Panc1 (cell line): ENCODE data around the gene FAM216B. TPM values are rescaled to one million over a fixed set of nuclear protein-coding genes. Genes with fewer than 3 reads are reported as not detected.

Source experiments
- ATAC-seq: fragments of 200-7000 bp; cut with Tn5 transposase; 2 replicates; pipeline ENCODE4 v1.9.1; 2020; ENCODE audit warnings: mild to moderate bottlenecking, moderate library complexity
- BruUV-seq: library from RNA; stranded (reverse); fragments of 400-500 nt; replicated peaks from 2 replicates; lab custom pipeline; 2021; lab: Mats Ljungman, UMichigan
- CTCF ChIA-PET: fragments of 300-600 bp; sonication (Branson Sonifier 250); formaldehyde crosslinking; loops from one replicate; lab custom pipeline; 2022; ENCODE audit warnings: antibody characterized with exemption; lab: Charles Lee
- POLR2A ChIA-PET: fragments of 300-600 bp; sonication (Branson Sonifier 250); formaldehyde crosslinking; loops from one replicate; lab custom pipeline; 2022; ENCODE audit warnings: antibody characterized with exemption; lab: Charles Lee
- DNase-seq: peaks from one replicate; pipeline ENCODE4 v3.0.0-alpha.2; 2010; ENCODE audit warnings: low read depth, low spot score
- H3K27ac ChIP-seq: 2 replicates; pipeline ENCODE4 v1.5.1; 2011; ENCODE audit warnings: mild to moderate bottlenecking, low read length, inconsistent platforms
- H3K27me3 ChIP-seq: fragments of 200-500 bp; sonication (Bioruptor generic); 2 replicates; pipeline ENCODE4 v1.6.0; 2014; ENCODE audit warnings: low read length, inconsistent platforms; ENCODE audit not compliant: control insufficient read depth, insufficient read depth
- H3K36me3 ChIP-seq: fragments of 200-500 bp; sonication (Bioruptor generic); 2 replicates; pipeline ENCODE4 v1.5.1; 2014; ENCODE audit warnings: inconsistent platforms, mild to moderate bottlenecking, low read length, moderate library complexity; ENCODE audit not compliant: control insufficient read depth, insufficient read depth
- H3K4me1 ChIP-seq: 2 replicates; pipeline ENCODE4 v1.5.1; 2011; ENCODE audit warnings: inconsistent platforms, mild to moderate bottlenecking, low read length, moderate library complexity; ENCODE audit not compliant: control insufficient read depth, insufficient read depth
- H3K4me3 ChIP-seq, 2 experiments: 2 replicates each; pipeline ENCODE4 v1.5.1; 2011 to 2012; ENCODE audit warnings: low read depth in 2 of 2, low read length in 2 of 2, mild to moderate bottlenecking in 2 of 2, inconsistent platforms in 1 of 2, moderate library complexity in 1 of 2
- H3K9me3 ChIP-seq: fragments of 200-500 bp; sonication (Bioruptor generic); 2 replicates; pipeline ENCODE4 v1.5.1; 2014; ENCODE audit warnings: low read depth, mild to moderate bottlenecking, inconsistent platforms, low read length, moderate library complexity; ENCODE audit not compliant: control insufficient read depth, insufficient read depth
- CTCF ChIP-seq: fragments of 450-650 bp; IDR thresholded peaks from 2 replicates; pipeline ENCODE4 v1.5.1; 2017; ENCODE audit warnings: mild to moderate bottlenecking
- POLR2AphosphoS5 ChIP-seq: IDR thresholded peaks from 2 replicates; pipeline ENCODE4 v1.6.1; 2012; ENCODE audit warnings: mild to moderate bottlenecking, low read depth, low read length, moderate library complexity
- REST ChIP-seq, 2 experiments: IDR thresholded peaks; 2 replicates each; pipeline ENCODE4 v1.6.1; 2011 to 2012; ENCODE audit warnings: low read depth in 2 of 2, control low read depth in 1 of 2, low read length in 1 of 2, mild to moderate bottlenecking in 1 of 2, moderate library complexity in 1 of 2; ENCODE audit not compliant: insufficient read depth in 1 of 2
- SIN3A ChIP-seq: IDR thresholded peaks from 2 replicates; pipeline ENCODE4 v1.6.1; 2012; ENCODE audit warnings: low read depth, mild to moderate bottlenecking, low read length, moderate library complexity, borderline replicate concordance; ENCODE audit not compliant: insufficient read depth
- TCF7L2 ChIP-seq: IDR thresholded peaks from 2 replicates; pipeline ENCODE4 v1.6.1; 2011; ENCODE audit warnings: mild to moderate bottlenecking, low read depth, low read length, inconsistent platforms
- in situ Hi-C: cut with HindIII; loops from 2 replicates; pipeline ENCODE4 v1.10.0; 2016; ENCODE audit warnings: low sequenced_read_pairs, low pct_unique_long_range_greater_than_20kb
- intact Hi-C: fragments of 100-400 bp; cut with micrococcal nuclease; formaldehyde crosslinking; loops from one replicate; pipeline ENCODE4 v1.10.0; 2022; ENCODE audit not compliant: unreplicated experiment
- total RNA-seq: library from RNA; stranded (reverse); gene quantifications from one replicate; pipeline ENCODE4 v1.2.1, GENCODE V29; 2021; ENCODE audit not compliant: unreplicated experiment

FAM216B gene
- total RNA-seq, 1 experiment from 2014 or later: 0.05 TPM

GRCh38 chr13:42747399-42747873 lies 33.9 kb upstream of the FAM216B start:
- ATAC-seq (no peak), DNase-seq (no peak)
- BruUV-seq: no TSS peak
- Histone ChIP-seq H3K36me3 (no peaks in the 10 kb centered on the region), H3K9me3 (no peaks in the 10 kb centered on the region), H3K4me1 (no peaks in the 10 kb centered on the region), H3K27me3 (no peaks in the 10 kb centered on the region), H3K4me3 (no peak overlapping the region), H3K27ac (no peak overlapping the region)
- ChIA-PET POLR2A (no interaction called here), CTCF (no interaction called here)
- in situ Hi-C loops (no loop called here), intact Hi-C loops (no loop called here)
- no peak for TF ChIP-seq SIN3A
- TF ChIP-seq REST (IDR thresholded peaks at IDR 0.05; ENCODE audit: insufficient read depth in 1 of 2, low read depth in 2 of 2, low read length in 1 of 2): no peak
- TF ChIP-seq TCF7L2: no peak
- no peak for TF ChIP-seq POLR2AphosphoS5
- TF ChIP-seq CTCF: no peak

- ChIA-PET CTCF (no interaction called here), POLR2A (no interaction called here)
- DNase-seq (no peak), ATAC-seq (no peak)
- no peak for TF ChIP-seq SIN3A
- TF ChIP-seq CTCF: no peak
- TF ChIP-seq REST (IDR thresholded peaks at IDR 0.05; ENCODE audit: insufficient read depth in 1 of 2, low read depth in 2 of 2, low read length in 1 of 2): no peak
- TF ChIP-seq POLR2AphosphoS5: no peak
- TF ChIP-seq TCF7L2: no peak
- in situ Hi-C loops: no loop called here
- intact Hi-C loops: no loop called here
- H3K27ac ChIP-seq: no peak overlapping the region
- no peaks in the 10 kb centered on the region for H3K9me3 ChIP-seq
- H3K27me3 ChIP-seq: no peaks in the 10 kb centered on the region
- no peaks in the 10 kb centered on the region for H3K4me1 ChIP-seq
- H3K36me3 ChIP-seq: no peaks in the 10 kb centered on the region
- no peak overlapping the region for H3K4me3 ChIP-seq
- no TSS peak for BruUV-seq
These were observed 30.6 kb upstream of the FAM216B start for GRCh38 chr13:42750794-42751193.
